ENCODE measurements around the gene FBLN1. TPM values are rescaled to one million over a fixed set of nuclear protein-coding genes. Genes with fewer than 3 reads are reported as not detected.
"Not testable (repeated sequence)": the region's sequence is repeated elsewhere in the genome, so short reads cannot be mapped to it uniquely, and the experiment has no call there.

The FBLN1 gene
- total RNA-seq, 1 donor from 2014 or later = 93.3 TPM

DNA sequence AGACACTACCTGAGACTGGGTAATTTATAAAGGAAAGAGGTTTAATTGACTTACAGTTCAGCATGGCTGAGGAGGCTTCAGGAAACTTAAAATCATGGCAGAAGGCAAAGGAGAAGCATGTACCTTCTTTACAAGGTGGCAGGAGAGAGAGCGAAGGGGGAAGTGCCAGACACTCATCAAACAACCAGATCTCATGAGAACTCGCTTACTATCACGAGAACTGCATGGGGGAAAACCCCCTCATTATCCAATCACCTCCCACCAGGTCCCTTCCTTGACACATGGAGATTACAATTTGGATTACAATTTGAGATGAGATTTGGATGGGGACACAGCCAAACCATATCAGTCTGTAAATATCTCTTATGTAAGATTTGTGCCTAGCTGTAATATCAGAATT is 118.0 kb downstream of the FBLN1 start:
- intact Hi-C loops (cut with micrococcal nuclease) = no loop called here
- no peak for DNase-seq
- ATAC-seq = no peak

DNA sequence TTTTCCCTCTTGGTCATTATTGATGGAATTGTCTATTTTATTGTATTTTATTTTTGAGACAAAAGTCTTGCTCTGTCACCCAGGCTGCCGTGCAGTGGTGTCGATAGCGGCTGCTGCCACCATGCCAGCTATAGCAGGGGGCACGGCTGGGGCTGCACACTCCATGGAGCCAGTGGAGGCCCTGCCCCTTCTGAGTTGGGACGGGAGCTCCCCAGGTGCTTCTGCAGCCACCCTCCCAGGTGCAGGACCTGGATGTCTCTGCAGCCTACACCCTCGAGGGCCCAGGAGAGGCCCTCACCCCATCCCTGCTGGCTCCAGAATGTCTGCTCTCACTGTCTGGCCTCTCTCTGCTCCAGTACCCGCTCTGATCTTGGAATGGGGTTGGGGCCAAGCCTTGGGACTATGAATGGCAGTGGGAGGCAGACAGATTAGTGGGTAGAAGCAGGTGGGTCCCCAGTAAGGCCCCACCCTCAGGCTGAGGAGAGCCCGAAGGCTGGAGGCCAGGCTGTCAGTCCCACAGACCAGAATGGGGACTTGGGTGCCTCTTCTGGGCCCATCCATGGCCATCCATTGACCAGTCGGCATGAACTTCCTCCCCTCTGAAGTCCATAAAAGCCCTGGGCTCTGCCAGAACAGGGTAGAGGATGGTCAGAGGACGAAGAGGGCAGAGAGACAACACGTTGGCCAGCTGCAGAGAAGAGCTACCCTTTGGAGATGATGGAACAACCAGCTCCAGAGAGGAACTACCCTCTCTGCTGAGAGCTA is 119.3 kb downstream of the FBLN1 start:
- intact Hi-C loops (cut with micrococcal nuclease) = no loop called here
- DNase-seq (no peak), ATAC-seq (no peak)

DNA sequence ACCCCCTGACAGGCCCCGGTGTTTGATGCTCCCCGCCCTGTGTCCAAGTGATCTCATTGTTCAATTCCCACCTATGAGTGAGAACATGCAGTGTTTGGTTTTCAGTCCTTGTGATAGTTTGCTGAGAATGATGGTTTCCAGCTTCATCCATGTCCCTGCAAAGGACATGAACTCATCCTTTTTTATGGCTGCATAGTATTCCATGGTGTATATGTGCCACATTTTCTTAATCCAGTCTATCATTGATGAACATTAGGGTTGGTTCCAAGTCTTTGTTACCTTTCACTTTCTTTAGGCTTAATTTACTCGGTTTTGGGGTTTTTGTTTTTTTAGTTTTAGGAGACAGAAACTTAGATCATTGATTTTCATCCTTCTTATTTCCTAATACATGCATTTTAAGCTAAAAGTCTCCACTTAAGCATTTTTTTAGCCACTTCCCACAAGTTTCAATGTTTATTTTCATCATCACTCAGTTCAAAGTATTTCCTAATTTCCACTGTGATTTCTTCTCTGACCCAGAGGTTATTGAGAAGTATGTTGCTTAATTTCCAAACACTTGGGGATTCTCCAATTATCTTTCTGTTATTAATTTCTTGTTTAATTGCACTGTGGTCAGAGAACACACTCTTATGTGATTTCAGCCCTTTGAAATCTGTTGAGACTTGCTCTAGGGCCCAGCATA is 120.9 kb downstream of the FBLN1 start:
- DNase-seq; intact Hi-C loops (cut with micrococcal nuclease); ATAC-seq: not testable (repeated sequence)

DNA sequence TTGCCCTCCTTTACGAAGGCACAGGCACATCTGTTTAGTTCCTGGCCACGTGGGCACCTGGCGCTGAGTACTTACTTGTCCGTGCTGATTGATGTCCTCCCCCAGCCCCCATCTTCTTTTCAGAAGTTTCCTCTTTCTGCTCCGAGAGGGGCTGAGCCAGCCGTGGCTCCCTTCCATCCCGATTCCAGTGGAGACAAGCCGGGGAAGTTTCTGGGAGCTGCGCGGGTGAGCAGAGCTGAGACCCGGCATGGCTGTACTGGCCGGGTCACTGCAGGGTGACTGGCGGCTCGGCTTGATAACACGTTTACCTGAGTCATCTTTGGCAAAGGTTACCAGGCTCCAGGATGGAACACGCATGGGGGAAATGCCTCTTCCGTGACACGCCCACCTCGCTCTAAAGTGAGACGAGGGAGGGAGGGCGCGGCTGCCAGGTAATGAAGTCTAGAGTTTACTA is 123.5 kb downstream of the FBLN1 start:
- ATAC-seq = no peak
- intact Hi-C loops (cut with micrococcal nuclease) = no loop called here
- no peak for DNase-seq

DNA sequence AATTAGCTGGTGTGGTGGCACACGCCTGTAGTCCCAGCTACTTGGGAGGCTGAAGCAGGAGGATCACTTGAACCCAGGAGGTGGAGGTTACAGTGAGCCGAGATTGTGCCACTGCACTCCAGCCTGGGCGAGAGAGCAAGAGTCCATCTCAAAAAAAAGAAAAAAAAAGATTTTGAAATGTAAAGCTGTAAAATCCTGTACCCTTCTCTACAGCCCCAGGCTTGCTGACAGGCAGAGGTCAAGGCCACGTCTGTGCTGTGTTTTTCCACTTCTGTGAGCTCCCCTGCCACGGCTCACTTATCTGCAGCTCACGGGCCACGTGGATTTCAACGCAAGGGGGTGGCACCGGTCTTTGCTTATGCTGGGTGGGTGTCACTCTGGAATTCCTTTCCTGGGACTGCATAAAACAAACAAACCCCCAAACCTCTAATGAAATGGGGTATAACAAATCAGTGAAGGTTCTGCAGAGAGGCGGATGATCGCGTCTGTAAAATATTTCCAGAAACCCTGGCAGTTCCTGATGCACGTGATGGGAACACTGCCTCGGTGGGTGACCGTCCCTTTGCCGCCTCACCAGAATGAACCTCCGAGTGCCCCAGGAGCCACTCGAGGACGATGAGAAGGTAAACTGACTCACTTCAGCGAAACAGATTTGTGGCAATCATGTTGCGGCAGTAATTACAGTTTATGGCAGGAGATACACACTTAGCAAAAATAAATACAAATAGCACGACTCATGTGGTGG is 125.0 kb downstream of the FBLN1 start:
- intact Hi-C loops (cut with micrococcal nuclease) = no loop called here
- no peak for DNase-seq
- ATAC-seq = no peak

DNA sequence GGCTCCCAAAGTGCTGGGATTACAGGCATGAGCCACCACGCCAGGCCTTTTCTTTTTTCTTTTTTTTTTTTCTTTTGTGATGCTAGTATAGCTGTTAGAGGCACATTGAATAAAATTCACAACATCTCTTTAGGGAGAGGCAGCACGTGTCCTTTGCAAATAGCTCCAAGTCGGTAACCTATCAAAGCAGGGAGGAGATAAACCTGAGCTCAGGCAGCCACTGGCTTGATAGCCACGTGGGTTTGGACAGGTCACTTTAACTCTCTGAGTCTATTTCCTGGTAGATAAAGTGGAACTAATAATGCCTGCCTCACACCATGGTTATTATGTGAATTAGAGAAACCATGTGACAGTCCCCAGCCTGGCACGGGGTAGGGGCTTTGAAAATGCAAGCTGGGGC is 125.8 kb downstream of the FBLN1 start:
- intact Hi-C loops (cut with micrococcal nuclease) = no loop called here
- DNase-seq = no peak
- no peak for ATAC-seq

DNA sequence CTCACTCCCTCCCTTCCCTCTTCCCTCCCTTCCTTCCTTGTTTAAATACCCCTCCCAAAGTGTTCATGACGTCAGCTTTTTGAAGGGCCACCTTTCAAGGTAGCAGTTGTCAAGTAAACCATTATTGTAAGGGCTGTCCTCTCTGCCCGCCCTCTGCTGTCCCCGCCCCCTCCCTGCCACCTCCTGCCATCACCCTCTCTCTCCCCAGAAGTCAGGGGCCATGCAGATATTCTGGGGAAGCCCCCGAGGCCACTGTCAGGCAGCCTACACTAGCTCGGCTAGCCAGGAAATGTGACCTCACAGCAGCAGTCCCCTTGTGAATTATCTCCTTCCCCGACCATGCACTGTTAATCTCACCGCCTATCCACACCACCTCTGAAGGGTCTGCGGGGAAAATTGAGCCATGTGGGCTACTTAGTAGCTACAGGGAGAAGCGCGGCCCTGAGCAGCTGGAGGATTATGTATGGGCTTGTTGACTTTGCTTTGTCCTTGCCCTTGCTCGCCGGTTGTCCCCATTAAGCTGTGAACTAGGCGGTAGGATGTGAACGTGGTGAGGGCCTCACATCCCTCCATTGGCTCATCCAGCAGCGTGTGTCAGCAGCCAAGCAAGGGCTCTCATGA is 126.9 kb downstream of the FBLN1 start:
- no peak for ATAC-seq
- intact Hi-C loops (cut with micrococcal nuclease) = no loop called here
- DNase-seq = no peak

DNA sequence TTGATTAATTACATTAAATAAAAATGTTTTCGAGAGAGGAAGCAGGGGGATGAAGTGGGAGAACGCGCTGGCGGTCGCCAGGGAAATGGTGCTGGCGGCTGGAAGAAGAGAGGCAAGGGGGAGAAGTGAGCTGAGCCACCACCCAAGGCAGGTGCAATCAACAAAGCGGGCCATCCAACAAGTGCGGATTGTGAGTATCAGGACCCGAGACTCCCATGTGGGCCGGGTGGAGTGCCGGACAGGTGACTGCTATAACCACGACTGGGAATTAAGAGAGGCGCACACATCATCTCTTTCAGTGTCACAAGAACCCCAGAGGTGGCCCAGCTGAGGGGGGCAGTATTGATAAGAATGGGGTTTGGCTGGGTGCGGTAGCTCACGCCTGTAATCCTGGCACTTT is 127.8 kb downstream of the FBLN1 start:
- no peak for DNase-seq
- intact Hi-C loops (cut with micrococcal nuclease) = no loop called here
- ATAC-seq = no peak

DNA sequence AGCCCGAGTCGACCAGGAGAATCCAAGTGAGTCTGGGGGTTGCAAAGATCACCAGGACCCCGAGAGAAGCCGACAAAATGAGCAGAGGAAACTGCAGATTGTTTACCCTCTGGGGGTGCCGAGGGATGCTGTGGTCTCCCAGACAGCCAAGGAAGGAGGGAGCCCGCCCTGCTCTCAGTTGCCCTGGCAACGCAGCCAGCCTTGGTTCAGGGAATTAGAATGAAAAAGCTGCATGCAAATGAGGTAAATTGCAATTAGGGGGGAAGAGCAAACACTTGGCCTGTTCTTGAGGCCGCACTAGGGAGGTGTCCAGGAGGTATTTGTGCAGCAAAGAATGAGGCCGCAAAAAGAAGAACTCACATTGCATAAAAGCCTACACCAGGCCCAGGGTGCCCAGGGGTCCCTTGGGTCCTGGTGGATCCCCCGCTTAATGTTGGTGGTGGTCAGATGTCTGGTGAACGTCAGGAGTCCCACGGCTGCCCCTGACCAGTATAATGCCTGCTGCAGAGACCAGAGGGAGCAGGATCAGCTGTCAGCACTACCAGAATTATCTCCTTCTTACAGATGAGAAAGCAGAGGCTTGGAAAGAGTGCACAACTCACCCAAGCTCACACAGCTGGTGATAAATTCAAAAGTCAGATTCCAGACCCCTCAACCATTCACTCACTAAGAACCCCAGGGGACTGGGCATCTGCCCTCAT is 128.6 kb downstream of the FBLN1 start:
- DNase-seq (no peak), ATAC-seq (no peak)
- intact Hi-C loops (cut with micrococcal nuclease) = no loop called here

DNA sequence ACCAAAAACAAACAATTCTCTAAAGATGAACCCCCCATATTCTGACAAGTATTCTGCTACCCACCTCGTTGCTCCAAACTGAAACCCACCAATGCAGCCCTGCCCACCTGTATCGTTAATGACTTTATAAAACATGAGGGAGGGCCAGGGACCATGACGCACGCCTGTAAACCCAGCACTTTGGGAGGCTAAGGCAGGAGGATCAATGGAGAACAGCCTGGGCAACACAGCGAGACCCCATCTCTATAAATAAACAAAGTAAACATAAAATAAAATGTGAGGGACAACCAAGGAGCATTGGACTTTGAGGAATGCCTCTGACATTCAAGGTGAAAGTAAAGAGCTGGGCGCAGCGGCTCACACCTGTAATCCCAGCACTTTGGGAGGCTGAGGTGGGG is 129.2 kb downstream of the FBLN1 start:
- no peak for DNase-seq
- intact Hi-C loops (cut with micrococcal nuclease) = no loop called here
- ATAC-seq = no peak

DNA sequence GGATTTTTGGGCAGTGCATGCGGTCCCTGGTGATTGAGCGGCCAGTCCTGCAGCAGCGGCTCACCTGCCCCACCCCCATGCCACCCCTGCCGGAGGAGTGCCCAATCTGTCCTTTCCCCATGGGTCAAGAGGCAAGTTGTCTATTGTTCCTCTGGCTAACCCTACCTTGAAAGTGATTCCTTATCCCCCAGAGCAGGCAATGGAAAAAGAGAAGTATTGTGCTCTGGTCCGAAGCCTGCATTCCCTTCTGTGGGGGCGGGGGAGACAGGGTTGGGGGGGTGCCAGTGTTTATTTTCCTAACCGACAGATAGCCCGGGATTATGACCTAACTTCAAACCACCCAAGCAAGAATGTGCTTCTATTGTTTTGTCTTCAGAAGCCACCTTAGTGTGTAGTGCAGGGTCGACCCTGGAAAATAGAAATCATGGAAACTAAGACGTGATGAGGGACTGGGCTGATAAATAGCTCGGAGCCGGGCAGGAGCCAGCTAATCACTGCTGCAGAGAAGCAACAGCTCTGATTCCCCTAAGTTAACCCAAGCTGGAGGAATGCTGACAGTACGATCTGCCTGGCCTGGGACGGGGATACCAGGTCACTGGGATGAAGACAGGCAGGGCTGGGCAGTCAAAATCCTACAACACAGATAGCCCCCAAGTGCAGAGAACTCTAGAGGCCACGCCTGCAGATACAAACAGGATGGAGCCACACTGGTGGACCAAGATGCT is 130.3 kb downstream of the FBLN1 start:
- intact Hi-C loops (cut with micrococcal nuclease) = no loop called here
- ATAC-seq (peak; percentile 60), DNase-seq (peak; percentile 37)

DNA sequence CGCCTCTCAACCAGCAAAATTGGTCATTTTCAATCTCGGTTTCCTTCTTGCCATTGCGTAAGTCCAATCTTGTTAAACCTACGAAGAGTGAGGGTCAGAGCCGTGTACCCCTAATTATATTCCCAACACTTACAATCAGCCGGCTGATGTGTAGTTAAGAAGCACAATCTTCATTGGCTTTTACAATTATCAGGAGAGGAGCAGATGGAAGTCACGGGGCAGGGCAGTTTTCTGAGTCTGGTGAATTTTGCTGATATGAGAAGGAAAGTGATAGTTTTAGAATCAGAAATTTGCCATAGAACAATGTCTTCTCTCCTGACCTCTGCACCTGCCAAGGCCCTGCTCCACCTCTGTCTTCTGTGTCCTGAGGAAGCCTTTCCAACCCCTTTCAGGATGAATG is 134.0 kb downstream of the FBLN1 start:
- DNase-seq = no peak
- ATAC-seq = no peak
- intact Hi-C loops (cut with micrococcal nuclease) = no loop called here

DNA sequence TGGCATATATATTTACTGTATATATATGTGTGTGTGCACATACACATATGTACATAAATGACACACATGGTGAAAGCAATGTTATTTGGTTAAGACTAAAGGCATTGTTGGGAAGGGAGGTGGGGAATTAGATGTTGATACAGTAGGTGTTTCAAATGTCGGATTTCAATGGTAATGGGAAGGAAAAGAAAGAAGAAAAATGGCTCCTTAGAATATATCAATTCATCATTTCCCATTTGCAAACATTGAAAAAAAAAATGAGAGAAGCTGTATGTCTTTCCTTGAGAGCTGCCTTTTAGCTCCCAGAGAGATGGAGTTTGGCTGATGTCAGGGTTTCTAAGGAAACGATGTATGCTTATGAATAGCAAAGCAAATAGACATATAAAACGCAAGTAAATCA is 135.5 kb downstream of the FBLN1 start:
- ATAC-seq = no peak
- intact Hi-C loops (cut with micrococcal nuclease) = no loop called here
- DNase-seq = no peak

DNA sequence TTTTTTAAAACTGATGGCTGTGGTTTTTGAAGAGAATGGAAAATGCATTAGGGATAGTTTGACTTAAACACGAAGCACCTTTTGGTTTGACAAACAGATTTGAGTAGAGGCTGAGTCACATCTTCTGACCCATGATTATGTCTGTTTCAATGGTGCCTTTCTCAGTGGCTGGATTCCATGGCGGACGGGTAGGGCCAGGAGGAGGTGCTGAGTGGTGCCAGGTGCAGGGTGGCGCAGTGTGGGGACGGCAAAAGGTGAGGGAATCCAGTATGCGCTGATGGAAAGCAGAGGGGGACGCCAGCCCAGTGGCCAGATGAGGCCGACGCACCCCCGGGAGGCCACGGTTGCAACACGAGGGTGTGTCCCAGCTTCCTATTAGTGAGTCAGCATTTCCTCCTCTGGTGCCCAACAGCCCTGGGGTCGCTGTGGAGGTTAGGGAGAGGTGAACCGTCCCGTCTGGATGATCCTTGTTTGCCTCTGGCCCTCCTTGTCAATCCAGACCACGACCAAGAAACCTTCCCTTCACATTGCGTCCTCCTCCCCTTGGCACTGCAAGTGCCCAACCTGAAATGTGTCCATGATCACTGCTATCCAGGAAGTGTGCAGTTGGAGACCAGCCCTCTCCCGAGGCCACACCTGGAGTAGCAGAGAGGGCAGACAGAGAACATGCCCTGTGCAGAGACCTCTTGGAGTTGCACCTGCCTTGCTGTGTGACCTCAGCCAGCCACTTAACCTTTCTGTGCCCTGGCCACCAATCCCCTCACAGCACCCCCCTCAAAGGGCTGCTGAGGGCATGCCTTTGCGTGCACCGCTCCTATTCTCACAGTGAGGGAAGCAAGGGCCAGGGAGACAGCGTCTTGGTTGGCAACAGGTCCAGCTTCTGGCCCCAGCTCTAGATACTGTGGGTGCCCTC is 136.4 kb downstream of the FBLN1 start:
- DNase-seq (peak; percentile 65), ATAC-seq (peak; percentile 56)
- intact Hi-C loops (cut with micrococcal nuclease) = no loop called here

DNA sequence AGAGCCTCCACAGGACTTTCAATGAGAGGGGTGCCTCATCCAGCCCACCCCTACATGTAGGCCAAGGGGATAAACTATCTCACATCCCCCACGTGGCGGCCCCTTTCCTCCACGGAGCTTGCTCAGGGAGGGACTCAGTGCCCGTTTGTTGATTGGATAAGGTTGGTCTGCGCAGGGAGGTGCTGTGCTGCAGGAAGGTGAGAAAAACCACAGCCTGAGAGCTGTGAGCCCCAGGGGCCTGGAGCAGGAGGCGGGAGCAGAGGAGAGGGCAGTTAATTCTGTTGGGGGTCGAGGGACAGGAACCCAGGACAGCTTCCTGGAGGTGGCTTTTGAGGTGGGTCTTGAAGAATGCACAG is 137.0 kb downstream of the FBLN1 start:
- no peak for DNase-seq
- no peak for ATAC-seq
- intact Hi-C loops (cut with micrococcal nuclease) = no loop called here

DNA sequence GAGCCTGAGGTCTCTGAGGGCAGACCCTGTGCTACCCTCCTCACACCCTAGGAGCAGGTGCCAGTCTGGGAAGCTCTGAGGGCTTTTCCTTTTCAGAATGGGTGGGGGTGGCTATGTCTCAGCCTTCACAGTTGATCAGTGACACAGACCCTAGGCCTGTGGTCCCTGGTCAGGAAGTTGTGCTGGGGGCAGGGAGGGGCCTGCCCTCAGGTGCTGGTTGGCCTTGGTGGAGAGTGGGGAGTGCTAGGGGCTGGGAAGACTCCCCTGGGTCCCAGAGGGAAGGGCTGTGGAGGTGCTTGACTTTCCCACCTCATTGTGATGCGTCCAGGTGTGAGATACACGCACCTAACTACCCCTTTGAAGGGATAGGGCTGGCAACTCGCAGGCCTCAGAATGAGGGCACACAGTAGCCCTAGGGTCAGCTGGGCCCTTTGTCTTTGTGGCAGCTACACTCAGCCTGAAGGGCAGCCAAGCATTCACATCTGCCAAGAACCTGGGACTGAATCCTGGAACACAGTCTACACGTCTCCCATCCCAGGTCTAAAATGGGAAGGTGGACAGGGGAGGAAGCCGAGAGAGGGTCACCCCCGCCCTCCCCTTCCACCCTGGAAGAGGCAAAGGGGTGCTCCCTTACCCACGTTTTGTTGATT is 137.7 kb downstream of the FBLN1 start:
- DNase-seq (peak; percentile 46), ATAC-seq (peak; percentile 88)
- intact Hi-C loops (cut with micrococcal nuclease) = no loop called here

DNA sequence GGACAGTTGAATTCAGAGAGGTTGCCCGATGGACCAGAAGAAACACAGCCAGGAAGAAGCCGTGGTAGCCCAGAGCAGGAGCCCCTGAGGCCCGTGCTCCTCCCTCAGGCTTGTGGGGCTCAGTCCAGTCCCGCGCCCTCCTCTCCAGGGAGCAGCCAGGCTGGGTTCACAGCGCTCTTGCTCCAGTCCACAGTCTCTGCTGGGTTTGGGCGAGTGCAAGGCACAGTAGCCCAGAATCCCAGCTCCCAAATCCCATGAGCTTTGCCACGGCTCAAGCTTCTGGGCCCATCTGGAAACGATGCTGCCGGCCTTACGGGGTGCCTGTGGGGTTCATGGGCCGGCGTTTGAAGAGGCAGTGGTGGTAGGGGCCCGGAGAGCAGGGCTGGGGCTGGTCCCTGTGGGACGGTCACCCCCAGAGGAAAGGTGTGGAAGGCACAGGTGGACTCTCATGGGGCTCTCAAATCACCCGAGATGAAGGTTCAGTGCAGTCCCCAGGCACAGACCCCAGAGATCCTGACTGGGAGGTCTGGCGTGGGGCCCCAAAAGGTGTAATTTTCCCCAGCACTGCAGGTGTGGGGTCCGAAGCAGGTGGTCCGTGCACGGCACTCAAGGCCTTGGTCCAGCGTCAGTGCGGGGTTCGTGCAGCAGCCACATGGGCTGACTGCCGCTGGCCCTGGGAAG is 138.4 kb downstream of the FBLN1 start:
- no peak for ATAC-seq
- intact Hi-C loops (cut with micrococcal nuclease) = no loop called here
- DNase-seq = no peak

Data from left ventricle myocardium superior (tissue), 1 donor.